NCI-H226 (cell line): Measurements from ENCODE around the gene SLC22A23.

Source experiments
- DNase-seq: peaks from one replicate; pipeline ENCODE4 v3.0.0-alpha.2; 2015

SLC22A23 gene

GRCh38 chr6:3280866-3281465 is 175.9 kb downstream of the SLC22A23 start:
- no peak for DNase-seq

DNA sequence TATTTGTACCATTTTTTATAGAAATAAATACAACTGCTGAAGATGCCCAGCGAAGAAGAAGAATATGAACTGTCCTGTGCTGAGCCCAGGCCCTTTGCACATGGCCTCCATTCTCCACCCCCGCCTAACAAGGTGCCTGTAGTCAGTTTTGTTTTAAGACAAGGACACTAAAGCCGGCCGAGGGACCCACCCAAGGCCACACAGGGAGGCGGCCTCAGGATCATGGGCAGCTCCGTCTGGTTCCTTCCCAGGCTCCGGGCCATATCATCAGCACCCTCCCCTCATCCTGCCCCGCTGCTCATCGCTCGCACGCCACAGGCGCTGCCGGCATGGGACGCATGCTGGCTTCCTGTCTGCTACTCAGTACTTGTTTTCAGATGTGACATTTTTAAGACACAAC is 176.8 kb downstream of the SLC22A23 start:
- no peak for DNase-seq

GRCh38 chr6:3278691-3279090 is 178.2 kb downstream of the SLC22A23 start:
- no peak for DNase-seq

- no peak for DNase-seq
These were observed 178.9 kb downstream of the SLC22A23 start for GRCh38 chr6:3277851-3278416.

DNA sequence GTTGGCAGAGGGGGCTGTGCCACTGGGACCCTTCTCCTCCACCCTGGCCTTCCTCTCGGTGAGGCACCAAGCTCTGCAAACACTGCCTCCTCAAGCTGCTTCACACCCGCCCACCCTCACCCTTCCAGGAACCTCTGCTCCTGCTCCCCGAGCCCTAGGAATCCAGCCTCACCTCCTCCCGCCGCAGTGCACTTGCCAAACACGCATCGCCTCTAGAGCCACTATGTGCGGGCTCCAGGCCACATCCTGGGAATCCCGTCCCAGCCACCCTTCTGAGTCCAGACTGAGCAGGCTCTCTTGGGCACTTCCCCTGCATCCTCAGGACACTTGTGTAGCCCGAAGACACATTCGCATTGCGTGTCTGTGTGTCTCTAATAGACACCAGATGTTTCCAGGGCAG is 179.6 kb downstream of the SLC22A23 start:
- no peak for DNase-seq

DNA sequence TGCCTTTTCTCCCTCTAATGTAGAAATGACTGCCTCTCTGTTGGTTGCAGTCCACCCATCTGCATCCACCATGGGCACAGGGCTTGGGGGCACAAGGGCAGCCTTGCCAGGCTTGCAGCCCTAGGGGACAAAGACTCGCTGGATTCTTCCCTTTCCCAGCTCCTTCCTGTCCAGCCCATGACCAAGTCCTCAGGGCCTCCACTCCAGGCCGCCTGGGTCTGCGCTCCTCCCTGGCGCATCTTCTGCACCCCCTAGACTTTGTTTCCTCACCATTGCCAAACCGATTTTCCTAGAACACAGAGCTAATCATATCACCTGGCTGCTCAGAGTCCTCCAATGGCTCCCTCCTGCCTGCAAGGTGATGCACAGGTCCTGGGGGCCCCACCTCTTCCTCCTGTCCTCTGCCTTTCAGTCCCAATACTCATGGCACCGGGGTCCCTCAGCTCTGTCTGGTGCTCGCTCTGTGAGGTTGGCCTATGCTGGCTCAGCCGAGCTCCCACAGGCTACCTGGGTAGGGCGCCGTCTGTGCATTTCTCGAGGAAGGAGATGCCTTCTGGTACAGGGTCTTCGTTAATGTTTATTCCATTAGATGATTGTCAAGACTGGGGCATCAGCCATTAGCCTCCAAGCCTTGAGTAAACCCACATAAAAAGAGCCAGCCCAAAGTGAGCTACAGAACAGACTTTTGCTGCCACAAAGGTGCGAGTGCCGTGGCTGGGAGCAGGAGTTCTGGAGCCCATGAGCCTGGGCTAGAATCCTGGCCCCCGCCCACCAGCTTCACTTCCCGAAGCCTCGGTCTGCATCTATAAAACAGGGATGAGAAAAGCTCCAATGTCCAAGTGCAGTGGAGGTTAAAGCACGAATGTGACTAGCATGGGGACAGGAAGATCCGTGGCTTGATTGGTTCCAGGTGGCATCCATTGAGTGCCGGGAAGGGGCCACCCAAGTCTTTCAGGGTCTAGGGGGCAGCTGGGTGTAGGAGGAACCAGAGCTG is 180.4 kb downstream of the SLC22A23 start:
- no peak for DNase-seq

DNA sequence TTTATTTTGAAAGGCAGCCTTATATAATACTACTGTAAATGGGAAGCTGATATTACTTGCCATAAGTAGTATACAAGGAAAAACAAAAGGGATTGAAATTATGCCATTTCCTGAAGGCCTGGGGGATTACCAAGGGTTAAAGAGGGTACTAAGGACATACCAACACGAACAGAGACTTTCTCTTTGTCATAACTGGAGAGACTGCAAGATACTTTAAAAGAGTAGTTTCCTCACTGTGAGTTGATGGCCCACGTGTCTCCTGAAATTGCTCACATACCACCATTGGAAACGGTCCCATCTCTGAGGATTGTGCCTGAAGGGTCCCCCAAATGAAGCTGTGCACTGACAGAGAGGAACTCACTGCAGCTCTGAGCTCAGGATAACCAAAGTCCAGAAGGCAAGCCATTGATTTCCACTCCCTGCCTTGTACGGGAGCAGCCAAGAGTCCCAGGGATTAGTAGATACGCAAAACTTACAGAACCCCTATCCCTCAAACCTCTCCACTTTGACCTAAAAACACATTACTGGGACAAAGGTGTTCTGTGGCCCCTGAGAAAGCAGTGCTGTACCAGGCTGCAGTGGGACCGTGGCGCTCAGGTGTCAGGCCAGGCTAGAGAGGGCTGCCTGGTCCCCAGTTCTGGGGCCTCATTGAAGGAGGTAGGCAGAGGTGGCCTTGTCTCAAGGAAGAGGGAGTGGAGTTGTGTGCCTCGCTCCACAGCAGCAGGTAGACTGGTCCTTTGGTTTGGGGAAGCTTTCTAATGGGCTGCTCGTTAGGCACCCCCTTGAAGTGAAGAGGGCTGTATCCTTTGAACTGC is 182.9 kb downstream of the SLC22A23 start:
- no peak for DNase-seq

DNA sequence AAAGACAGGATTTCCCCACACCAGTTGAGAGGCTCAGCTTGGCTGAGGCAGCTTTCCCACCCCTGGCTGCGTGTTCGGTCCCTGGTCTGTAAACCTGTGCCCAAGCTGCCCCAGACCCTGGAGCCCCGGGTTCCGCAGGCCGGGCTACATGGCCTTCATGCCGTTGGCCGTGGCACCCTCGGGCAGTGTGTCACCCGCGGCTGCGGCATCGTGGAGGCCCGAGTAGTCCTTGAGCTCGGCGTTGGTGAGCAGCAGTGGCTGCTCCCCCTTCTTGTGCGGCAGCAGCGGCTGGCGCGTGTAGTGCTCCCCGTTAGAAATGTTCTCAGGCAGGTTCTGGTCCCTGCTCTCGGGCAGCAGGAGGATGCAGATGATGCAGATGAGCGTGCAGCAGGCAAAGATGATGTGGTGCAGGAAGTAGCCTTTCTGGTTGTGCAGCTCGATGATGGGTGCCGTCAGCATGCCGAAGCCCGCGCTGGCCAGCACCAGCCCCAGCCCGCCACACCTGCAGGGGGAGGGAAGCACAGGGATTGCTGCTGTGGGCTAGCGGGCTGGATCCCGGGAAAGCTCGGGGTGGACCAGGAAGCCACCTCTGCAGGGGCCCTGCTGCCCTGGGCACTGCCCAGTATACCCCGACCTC is 183.8 kb downstream of the SLC22A23 start:
- no peak for DNase-seq

DNA sequence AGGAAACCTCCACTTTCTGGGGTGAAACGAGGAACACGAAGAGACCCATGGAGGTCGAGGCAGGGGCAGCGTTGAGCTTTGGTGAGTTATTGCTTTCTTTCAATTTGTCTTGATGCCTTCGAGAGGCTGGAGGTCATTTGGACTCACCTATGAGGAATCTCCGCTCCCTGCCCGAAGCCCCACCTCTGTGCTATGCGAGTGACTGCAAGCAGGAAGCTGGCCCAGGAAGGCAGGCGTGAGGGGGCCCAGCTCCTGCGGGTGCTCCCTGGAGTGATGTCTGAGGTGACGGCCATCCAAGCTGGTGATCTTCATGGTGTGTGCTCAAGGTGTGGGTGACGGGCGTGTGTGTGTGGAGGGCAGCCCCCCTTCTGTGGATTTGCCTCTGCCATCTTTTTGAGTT is 185.1 kb downstream of the SLC22A23 start:
- DNase-seq = no peak

DNA sequence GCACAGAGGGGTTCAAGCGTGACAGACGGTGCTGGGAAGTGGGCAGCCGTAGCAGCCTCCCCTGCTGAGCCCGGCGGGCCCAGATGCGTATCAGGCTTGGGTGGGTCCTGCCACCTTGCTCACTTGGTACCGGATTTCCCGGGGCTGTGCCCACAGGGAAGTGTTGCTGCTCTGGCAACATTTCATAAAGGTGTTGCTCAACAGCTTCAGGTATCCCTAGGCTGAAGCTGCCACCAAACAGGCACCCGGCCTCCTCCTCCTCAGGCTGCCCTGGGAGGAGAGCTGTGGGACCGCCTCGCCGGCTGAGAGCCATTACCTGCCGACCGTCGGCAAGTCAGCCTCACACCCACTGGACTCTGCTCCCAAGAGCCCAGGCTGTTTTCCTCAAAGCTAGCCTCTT is 186.6 kb downstream of the SLC22A23 start:
- no peak for DNase-seq

- DNase-seq = no peak
These were observed 187.4 kb downstream of the SLC22A23 start for GRCh38 chr6:3269281-3269975.

DNA sequence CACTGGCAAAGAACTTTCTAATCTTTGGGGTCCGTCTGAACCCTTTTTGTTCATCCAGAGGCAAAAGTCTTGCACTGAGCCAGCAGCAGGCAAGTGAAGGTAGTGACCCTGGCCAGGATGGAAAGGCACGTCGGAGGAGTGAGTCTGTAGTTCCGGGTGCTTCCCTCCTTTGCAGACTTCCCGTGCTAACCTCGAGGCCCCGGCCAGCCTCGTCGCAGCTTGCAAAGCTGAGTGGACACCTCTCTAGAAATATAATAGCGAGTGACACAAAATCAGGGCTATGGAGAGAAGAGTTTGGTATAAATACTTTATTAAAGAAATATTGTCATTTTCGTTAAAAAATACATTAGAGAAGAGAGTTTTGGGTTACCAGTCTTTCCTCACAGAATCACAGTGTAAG is 188.2 kb downstream of the SLC22A23 start:
- no peak for DNase-seq

DNA sequence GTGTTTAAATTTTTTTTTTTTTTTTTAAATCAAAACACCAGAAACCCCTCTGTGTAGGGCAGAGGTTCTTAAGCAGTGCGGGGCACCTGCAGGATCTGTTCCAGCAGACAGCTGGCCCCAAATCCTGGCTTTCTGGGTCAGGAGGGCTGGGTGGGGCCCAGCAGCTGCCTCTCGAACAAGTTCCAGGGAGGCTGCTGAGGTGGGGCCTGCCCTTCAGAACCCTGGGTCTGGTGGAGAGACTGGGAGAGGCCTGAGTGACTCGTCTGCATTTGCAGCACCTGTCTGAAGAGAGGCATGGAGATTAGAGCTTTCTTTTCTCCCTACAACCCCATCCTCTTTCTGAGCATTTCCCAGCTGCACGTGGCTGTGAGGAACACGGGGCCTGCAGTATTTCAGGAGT is 189.7 kb downstream of the SLC22A23 start:
- DNase-seq = no peak

- DNase-seq = no peak
These were observed 190.7 kb downstream of the SLC22A23 start for GRCh38 chr6:3266170-3266569.

DNA sequence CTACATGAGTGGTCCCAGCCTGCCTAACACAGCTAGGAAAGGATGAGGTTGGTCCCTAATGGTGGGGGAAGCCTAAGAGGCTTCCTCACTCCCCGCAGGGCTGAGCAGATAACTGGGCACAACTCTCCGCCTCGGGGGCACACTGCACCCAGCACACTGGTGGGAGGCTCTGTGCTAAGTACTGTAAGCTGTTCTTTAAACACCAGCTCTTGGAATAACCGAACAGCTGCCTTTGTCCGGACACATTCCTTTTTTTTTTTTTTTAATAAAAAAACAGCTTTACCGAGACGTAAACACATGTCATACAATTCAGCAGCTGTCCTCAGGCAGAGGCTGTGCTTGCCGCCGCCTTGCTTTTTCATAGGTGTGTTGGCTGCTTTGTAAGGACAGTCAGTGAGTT is 191.2 kb downstream of the SLC22A23 start:
- no peak for DNase-seq

DNA sequence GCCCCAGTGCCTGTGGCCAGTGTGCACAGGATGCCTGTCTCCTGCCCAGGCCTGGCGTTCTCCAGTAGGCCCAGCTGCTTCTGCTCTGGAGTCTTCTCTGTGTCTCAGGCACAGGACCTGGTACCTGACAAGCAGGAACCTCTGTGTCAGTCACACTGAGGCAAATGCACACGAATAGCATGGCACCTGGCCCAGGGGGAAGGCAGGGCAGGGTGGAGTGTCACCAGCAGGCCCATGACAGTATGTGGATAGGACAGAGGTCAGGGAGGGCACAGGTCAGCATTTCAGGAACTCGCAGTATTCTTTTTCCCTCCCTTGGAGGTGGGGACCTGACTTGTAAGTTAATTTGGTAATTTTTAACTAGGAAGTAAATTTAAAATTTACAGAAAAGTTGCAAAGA is 192.5 kb downstream of the SLC22A23 start:
- no peak for DNase-seq

DNA sequence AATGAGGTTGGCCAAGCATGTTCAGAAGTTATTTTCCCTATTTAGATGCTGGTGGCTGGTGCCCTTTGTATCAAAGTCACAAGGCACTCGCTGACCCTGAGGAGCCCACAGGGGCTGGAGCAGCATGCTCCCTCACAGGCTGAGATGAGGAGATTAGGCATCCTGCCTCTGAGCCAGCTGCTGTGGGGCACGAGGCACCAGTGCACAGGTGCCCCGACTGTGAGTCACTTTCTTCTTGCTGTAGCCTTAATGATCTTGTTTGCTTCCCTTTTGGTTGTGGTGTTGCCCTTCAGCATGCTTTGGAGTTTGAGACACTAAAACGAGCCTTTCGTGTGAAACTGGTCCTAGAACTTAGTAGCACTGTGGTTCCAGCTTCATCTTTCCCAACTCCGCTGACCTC is 193.8 kb downstream of the SLC22A23 start:
- DNase-seq = no peak

- DNase-seq = no peak
These were observed 194.9 kb downstream of the SLC22A23 start for GRCh38 chr6:3261921-3262320.

GRCh38 chr6:3261518-3261820 is 195.4 kb downstream of the SLC22A23 start:
- DNase-seq = no peak

- no peak for DNase-seq
These were observed 195.9 kb downstream of the SLC22A23 start for GRCh38 chr6:3260772-3261517.

DNA sequence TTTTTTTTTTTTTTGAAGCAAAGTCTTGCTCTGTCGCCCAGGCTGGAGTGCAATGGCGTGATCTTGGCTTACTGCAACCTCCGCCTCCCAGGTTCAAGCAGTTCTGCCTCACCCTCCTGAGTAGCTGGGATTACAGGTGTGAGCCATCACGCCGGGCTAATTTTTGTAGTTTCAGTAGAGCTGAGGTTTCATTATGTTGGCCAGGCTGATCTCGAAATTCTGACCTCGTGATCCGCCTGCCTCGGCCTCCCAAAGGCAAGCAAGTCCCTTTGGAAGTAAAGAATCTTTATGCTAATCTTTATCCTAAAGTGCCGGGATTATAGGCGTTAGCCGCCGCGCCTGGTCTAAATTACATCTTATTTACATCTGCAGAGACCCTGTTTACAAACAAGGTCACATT is 196.6 kb downstream of the SLC22A23 start:
- DNase-seq = no peak
